Natural killer cell (primary cell): ENCODE data around the gene BORCS8. TPM values are rescaled to one million over a fixed set of nuclear protein-coding genes. Genes with fewer than 3 reads are reported as not detected.

Experiments
- ATAC-seq, 3 donors: fragments of 150-1000 bp in 2 of 3; fragments of 200-7000 bp in 1 of 3; cut with Tn5 transposase; 1 replicate in 1 of 3; 2 replicates in 2 of 3; pipeline ENCODE4 v1.10.0; 2021; ENCODE audit warnings: mild to moderate bottlenecking in 2 of 3, moderate library complexity in 2 of 3
- DNase-seq, 2 donors: peaks; one replicate each; pipeline versions ENCODE4 v3.0.0 to v3.0.0-alpha.2; 2013 to 2021; ENCODE audit warnings: mixed read lengths in 1 of 2
- H3K27ac ChIP-seq: one replicate; pipeline ENCODE4 v1.5.1; 2013; ENCODE audit warnings: mild to moderate bottlenecking, low read length
- H3K27me3 ChIP-seq: one replicate; pipeline ENCODE4 v1.6.1; 2013; ENCODE audit warnings: low read length; ENCODE audit not compliant: control insufficient read depth, insufficient read depth
- H3K36me3 ChIP-seq: one replicate; pipeline ENCODE4 v1.6.1; 2013; ENCODE audit warnings: low read length; ENCODE audit not compliant: control insufficient read depth, insufficient read depth
- H3K4me1 ChIP-seq: one replicate; pipeline ENCODE4 v1.6.1; 2013; ENCODE audit warnings: low read length; ENCODE audit not compliant: control insufficient read depth, insufficient read depth
- H3K4me3 ChIP-seq: one replicate; pipeline ENCODE4 v1.5.1; 2013; ENCODE audit warnings: low read length
- H3K9me3 ChIP-seq: one replicate; pipeline ENCODE4 v1.6.1; 2013; ENCODE audit warnings: low read length; ENCODE audit not compliant: control insufficient read depth, insufficient read depth
- H3K27ac Mint-ChIP-seq, 2 donors: one replicate each; pipeline ENCODE4 v1.8.0; 2022; ENCODE audit warnings: mild to moderate bottlenecking in 2 of 2, mixed read lengths in 2 of 2, moderate library complexity in 1 of 2
- H3K27me3 Mint-ChIP-seq, 2 donors: one replicate each; pipeline ENCODE4 v1.8.0; 2022; ENCODE audit warnings: low read depth in 2 of 2, mixed read lengths in 2 of 2
- H3K36me3 Mint-ChIP-seq: one replicate; pipeline ENCODE4 v1.8.0; 2022; ENCODE audit warnings: mixed read lengths
- H3K4me1 Mint-ChIP-seq, 2 donors: one replicate each; pipeline ENCODE4 v1.8.0; 2022; ENCODE audit warnings: mixed read lengths in 2 of 2
- H3K4me3 Mint-ChIP-seq: one replicate; pipeline ENCODE4 v1.8.0; 2022; ENCODE audit warnings: mild to moderate bottlenecking, moderate library complexity, mixed read lengths
- H3K9me3 Mint-ChIP-seq, 2 donors: one replicate each; pipeline ENCODE4 v1.8.0; 2022; ENCODE audit warnings: mixed read lengths in 2 of 2
- WGBS: methylation state at CpG from one replicate; pipeline ENCODE4 v1.1.7; 2013; ENCODE audit warnings: missing lambda C conversion rate; ENCODE audit not compliant: insufficient coverage; 5-methylcytosine and 5-hydroxymethylcytosine counted together
- intact Hi-C: fragments of 100-400 bp; cut with micrococcal nuclease; formaldehyde crosslinking; loops from one replicate; pipeline ENCODE4 v1.14.2; 2022
- total RNA-seq, 4 donors: library from RNA; stranded (reverse); fragments of 120-200 nt in 1 of 4; gene quantifications; one replicate each; pipeline versions ENCODE4 v1.2.3 to v1.2.4, GENCODE V29; 2013 to 2022
- TF ChIP-seq, protein P1 (sequence below): fragments of 200-600 bp; IDR thresholded peaks from one replicate; pipeline ENCODE4 v1.8.0; 2022; ENCODE audit warnings: antibody characterized with exemption

BORCS8 gene
- total RNA-seq, 3 donors from 2014 or later (not counting 1 experiment from before 2014, with no cell fraction given), result 28.2 to 42.4 (median 33.2) TPM

- Mint-ChIP-seq H3K4me3 (no peak overlapping the region), H3K4me1 (no peaks in the 10 kb centered on the region), H3K27me3 (peaks cover 0 to 6% of the 10 kb centered on the region in 2 donors), H3K9me3 (peaks cover 2 to 3% of the 10 kb centered on the region in 2 donors), H3K27ac (no peak overlapping the region), H3K36me3 (no peaks in the 10 kb centered on the region)
- H3K27ac ChIP-seq, result no peak overlapping the region
- DNase-seq (no peak), ATAC-seq (no peak)
- TF ChIP-seq, protein P1, sequence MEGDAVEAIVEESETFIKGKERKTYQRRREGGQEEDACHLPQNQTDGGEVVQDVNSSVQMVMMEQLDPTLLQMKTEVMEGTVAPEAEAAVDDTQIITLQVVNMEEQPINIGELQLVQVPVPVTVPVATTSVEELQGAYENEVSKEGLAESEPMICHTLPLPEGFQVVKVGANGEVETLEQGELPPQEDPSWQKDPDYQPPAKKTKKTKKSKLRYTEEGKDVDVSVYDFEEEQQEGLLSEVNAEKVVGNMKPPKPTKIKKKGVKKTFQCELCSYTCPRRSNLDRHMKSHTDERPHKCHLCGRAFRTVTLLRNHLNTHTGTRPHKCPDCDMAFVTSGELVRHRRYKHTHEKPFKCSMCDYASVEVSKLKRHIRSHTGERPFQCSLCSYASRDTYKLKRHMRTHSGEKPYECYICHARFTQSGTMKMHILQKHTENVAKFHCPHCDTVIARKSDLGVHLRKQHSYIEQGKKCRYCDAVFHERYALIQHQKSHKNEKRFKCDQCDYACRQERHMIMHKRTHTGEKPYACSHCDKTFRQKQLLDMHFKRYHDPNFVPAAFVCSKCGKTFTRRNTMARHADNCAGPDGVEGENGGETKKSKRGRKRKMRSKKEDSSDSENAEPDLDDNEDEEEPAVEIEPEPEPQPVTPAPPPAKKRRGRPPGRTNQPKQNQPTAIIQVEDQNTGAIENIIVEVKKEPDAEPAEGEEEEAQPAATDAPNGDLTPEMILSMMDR, result no peak
- no peaks in the 10 kb centered on the region for H3K36me3 ChIP-seq
- no peaks in the 10 kb centered on the region for H3K27me3 ChIP-seq
- intact Hi-C loops, result no loop called here
- WGBS, result 71% methylated on average over 19 of the region's 19 CpGs
- H3K4me3 ChIP-seq, result no peak overlapping the region
- no peaks in the 10 kb centered on the region for H3K4me1 ChIP-seq
- peaks cover 19% of the 10 kb centered on the region for H3K9me3 ChIP-seq
Observed at GRCh38 chr19:19232261-19232721, 40.3 kb upstream of the BORCS8 start.

GRCh38 chr19:19230999-19231398 lies 39.0 kb upstream of the BORCS8 start:
- Mint-ChIP-seq H3K4me3 (no peak overlapping the region), H3K27ac (no peak overlapping the region), H3K36me3 (no peaks in the 10 kb centered on the region), H3K9me3 (no peaks in the 10 kb centered on the region), H3K4me1 (no peaks in the 10 kb centered on the region), H3K27me3 (peaks cover 0 to 4% of the 10 kb centered on the region in 2 donors)
- Histone ChIP-seq H3K27me3 (no peaks in the 10 kb centered on the region), H3K27ac (no peak overlapping the region), H3K36me3 (no peaks in the 10 kb centered on the region), H3K4me3 (no peak overlapping the region), H3K4me1 (no peaks in the 10 kb centered on the region), H3K9me3 (peaks cover 19% of the 10 kb centered on the region)
- intact Hi-C loops, result no loop called here
- DNase-seq, result no peak
- TF ChIP-seq, protein P1, result no peak
- ATAC-seq, result no peak
- WGBS, result 90% methylated on average over 9 of the region's 9 CpGs

GRCh38 chr19:19229701-19230100 lies 37.7 kb upstream of the BORCS8 start:
- Histone ChIP-seq H3K4me3 (no peak overlapping the region), H3K27ac (no peak overlapping the region), H3K27me3 (peaks cover 5% of the 10 kb centered on the region), H3K4me1 (peaks cover 8% of the 10 kb centered on the region), H3K36me3 (no peaks in the 10 kb centered on the region), H3K9me3 (peaks cover 14% of the 10 kb centered on the region)
- TF ChIP-seq, protein P1, result no peak
- Mint-ChIP-seq H3K9me3 (no peaks in the 10 kb centered on the region), H3K4me3 (no peak overlapping the region), H3K27me3 (peaks cover 0 to 6% of the 10 kb centered on the region in 2 donors), H3K4me1 (peaks cover 4 to 9% of the 10 kb centered on the region in 2 donors), H3K36me3 (no peaks in the 10 kb centered on the region), H3K27ac (no peak overlapping the region)
- intact Hi-C loops, result no loop called here
- DNase-seq, result no peak
- ATAC-seq, result no peak
- WGBS, result 82% methylated on average over 2 of the region's 3 CpGs

GRCh38 chr19:19227217-19227616 lies 35.3 kb upstream of the BORCS8 start:
- Mint-ChIP-seq H3K27ac (no peak overlapping the region), H3K9me3 (no peaks in the 10 kb centered on the region), H3K4me3 (no peak overlapping the region), H3K36me3 (no peaks in the 10 kb centered on the region), H3K4me1 (peaks cover 4 to 12% of the 10 kb centered on the region in 2 donors), H3K27me3 (peaks cover 0 to 6% of the 10 kb centered on the region in 2 donors)
- no peak for DNase-seq
- Histone ChIP-seq H3K27ac (no peak overlapping the region), H3K4me3 (no peak overlapping the region), H3K36me3 (no peaks in the 10 kb centered on the region), H3K9me3 (no peaks in the 10 kb centered on the region), H3K27me3 (peaks cover 5% of the 10 kb centered on the region), H3K4me1 (peaks cover 10% of the 10 kb centered on the region)
- no peak for ATAC-seq
- TF ChIP-seq, protein P1, result no peak
- intact Hi-C loops, result no loop called here
- WGBS, result 83% methylated on average over 4 of the region's 4 CpGs
